ENCODE data around the gene GBE1.
"Not testable (repeated sequence)": the region's sequence is repeated elsewhere in the genome, so short reads cannot be mapped to it uniquely, and the experiment has no call there.

Gene GBE1

DNA sequence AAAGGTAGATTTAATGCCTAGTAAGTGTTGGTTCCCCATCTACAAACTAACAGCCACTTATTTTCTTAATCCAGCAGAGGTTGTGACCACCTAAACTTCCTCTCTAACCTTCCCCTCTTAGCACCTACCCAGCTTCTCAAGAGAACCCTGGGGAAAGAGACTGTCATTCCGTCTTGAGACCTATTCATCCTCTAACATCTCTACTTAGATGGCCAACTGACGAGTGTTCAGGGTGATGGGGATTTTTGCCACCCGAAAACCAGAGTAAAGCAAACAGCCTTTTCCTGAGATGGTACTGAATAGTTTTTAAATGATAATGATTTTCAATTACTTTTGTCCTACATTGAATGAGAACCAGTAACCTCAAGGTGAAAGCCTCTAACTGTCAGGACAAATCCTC, 9.3 kb upstream of the GBE1 start:
- Histone ChIP-seq H3K36me3 (ENCODE audit: insufficient read depth, low read length) (no peaks in the 10 kb centered on the region), H3K27ac (ENCODE audit: low read depth, low read length) (no peak overlapping the region), H3K4me1 (ENCODE audit: insufficient read depth, low read length) (peaks cover 8% of the 10 kb centered on the region; the same call in 1 of the 2 replicates), H3K9me3 (ENCODE audit: insufficient read depth, low read depth, low read length) (0 out of 2 replicates have a peak, but pooled peaks cover 2% of the 10 kb centered on the region), H3K9ac (ENCODE audit: low read depth, low read length) (no peak overlapping the region), H3K4me3 (ENCODE audit: low read length) (no peak overlapping the region), H3K27me3 (ENCODE audit: insufficient read depth, low read length) (no peaks in the 10 kb centered on the region)
- 100% methylated on average over 2 of the region's 3 CpGs for WGBS

DNA sequence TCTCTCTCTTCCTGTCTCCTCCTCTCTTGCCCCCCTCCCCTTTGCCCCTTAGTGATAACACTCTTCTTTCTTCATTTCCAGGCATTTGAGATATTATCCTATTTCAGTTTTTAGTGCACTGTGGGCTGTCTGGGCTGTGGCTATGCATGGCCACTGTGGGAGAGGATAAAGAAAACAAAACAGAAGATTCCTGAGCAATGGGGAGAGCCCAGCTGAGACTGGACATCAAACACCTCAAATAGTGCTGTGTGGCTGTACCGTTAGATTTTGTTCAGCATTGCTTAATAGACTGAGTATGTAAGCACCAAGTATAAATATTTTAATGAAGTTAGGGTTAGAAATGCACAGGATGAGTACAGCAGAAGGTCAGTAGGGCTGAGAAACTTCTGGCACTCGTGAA, 7.9 kb upstream of the GBE1 start:
- Histone ChIP-seq H3K9me3 (ENCODE audit: insufficient read depth, low read depth, low read length) (0 out of 2 replicates have a peak, but pooled peaks cover 2% of the 10 kb centered on the region), H3K9ac (ENCODE audit: low read depth, low read length) (no peak overlapping the region), H3K36me3 (ENCODE audit: insufficient read depth, low read length) (no peaks in the 10 kb centered on the region), H3K4me1 (ENCODE audit: insufficient read depth, low read length) (peaks cover 8% of the 10 kb centered on the region; the same call in 1 of the 2 replicates), H3K4me3 (ENCODE audit: low read length) (no peak overlapping the region), H3K27ac (ENCODE audit: low read depth, low read length) (no peak overlapping the region), H3K27me3 (ENCODE audit: insufficient read depth, low read length) (no peaks in the 10 kb centered on the region)
- 94% methylated on average over 2 of the region's 2 CpGs for WGBS

GRCh38 chr3:81767250-81767859, 5.9 kb upstream of the GBE1 start:
- peaks cover 11% of the 10 kb centered on the region for H3K4me1 ChIP-seq (ENCODE audit: insufficient read depth, low read length)
- H3K9ac ChIP-seq (ENCODE audit: low read depth, low read length); H3K9me3 ChIP-seq (ENCODE audit: insufficient read depth, low read depth, low read length); H3K27ac ChIP-seq (ENCODE audit: low read depth, low read length); H3K36me3 ChIP-seq (ENCODE audit: insufficient read depth, low read length); H3K4me3 ChIP-seq (ENCODE audit: low read length); H3K27me3 ChIP-seq (ENCODE audit: insufficient read depth, low read length): not testable (repeated sequence)
- WGBS = 97% methylated on average over 47 of the region's 47 CpGs

- Histone ChIP-seq H3K9ac (ENCODE audit: low read depth, low read length) (no peak overlapping the region), H3K36me3 (ENCODE audit: insufficient read depth, low read length) (no peaks in the 10 kb centered on the region), H3K4me3 (ENCODE audit: low read length) (no peak overlapping the region), H3K27ac (ENCODE audit: low read depth, low read length) (no peak overlapping the region), H3K9me3 (ENCODE audit: insufficient read depth, low read depth, low read length) (0 out of 2 replicates have a peak, but pooled peaks cover 2% of the 10 kb centered on the region), H3K27me3 (ENCODE audit: insufficient read depth, low read length) (no peaks in the 10 kb centered on the region), H3K4me1 (ENCODE audit: insufficient read depth, low read length) (peaks cover 13% of the 10 kb centered on the region)
- WGBS = 98% methylated on average over 2 of the region's 2 CpGs
Observed at GRCh38 chr3:81765400-81765799, 4.0 kb upstream of the GBE1 start.

DNA sequence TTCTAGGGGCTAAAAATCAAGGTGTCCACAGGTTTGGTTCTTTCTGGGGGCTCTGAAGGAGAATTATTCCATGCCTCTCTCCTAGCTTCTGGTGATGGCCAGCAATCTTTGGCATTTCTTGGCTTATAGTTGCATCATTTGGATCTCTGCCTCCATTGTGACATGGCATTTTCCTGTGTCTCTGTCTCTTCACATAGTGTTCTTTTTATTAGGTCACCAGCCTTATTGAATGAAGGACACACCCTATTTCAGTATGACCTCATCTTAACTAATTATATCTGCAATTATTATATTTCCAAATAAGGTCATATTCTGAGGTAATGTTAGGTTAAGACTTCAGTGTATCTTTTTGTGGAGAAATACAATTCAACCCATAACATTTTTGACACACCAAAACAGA, 3.2 kb upstream of the GBE1 start:
- no peaks in the 10 kb centered on the region for H3K27me3 ChIP-seq (ENCODE audit: insufficient read depth, low read length)

GRCh38 chr3:81764002-81764401, 2.6 kb upstream of the GBE1 start:
- Histone ChIP-seq H3K4me3 (ENCODE audit: low read length) (no peak overlapping the region), H3K4me1 (ENCODE audit: insufficient read depth, low read length) (peaks cover 17% of the 10 kb centered on the region), H3K27me3 (ENCODE audit: insufficient read depth, low read length) (no peaks in the 10 kb centered on the region), H3K9me3 (ENCODE audit: insufficient read depth, low read depth, low read length) (0 out of 2 replicates have a peak, but pooled peaks cover 2% of the 10 kb centered on the region), H3K27ac (ENCODE audit: low read depth, low read length) (no peak overlapping the region), H3K9ac (ENCODE audit: low read depth, low read length) (no peak overlapping the region), H3K36me3 (ENCODE audit: insufficient read depth, low read length) (no peaks in the 10 kb centered on the region)
- WGBS = 97% methylated on average over 7 of the region's 7 CpGs

More for the DNA sequence above, 3.2 kb upstream of the GBE1 start:
- H3K36me3 ChIP-seq (ENCODE audit: insufficient read depth, low read length) = no peaks in the 10 kb centered on the region
- no peak overlapping the region for H3K9ac ChIP-seq (ENCODE audit: low read depth, low read length)
- H3K4me1 ChIP-seq (ENCODE audit: insufficient read depth, low read length) = peaks cover 17% of the 10 kb centered on the region
- H3K27ac ChIP-seq (ENCODE audit: low read depth, low read length) = no peak overlapping the region
- 0 out of 2 replicates have a peak, but pooled peaks cover 2% of the 10 kb centered on the region for H3K9me3 ChIP-seq (ENCODE audit: insufficient read depth, low read depth, low read length)
- H3K4me3 ChIP-seq (ENCODE audit: low read length) = no peak overlapping the region

GRCh38 chr3:81763001-81763400, 1.6 kb upstream of the GBE1 start:
- WGBS = 67% methylated on average over 4 of the region's 4 CpGs
- Histone ChIP-seq H3K36me3 (ENCODE audit: insufficient read depth, low read length) (peaks cover 3% of the 10 kb centered on the region; the same call in 1 of the 2 replicates), H3K9ac (ENCODE audit: low read depth, low read length) (no peak overlapping the region), H3K27ac (ENCODE audit: low read depth, low read length) (no peak overlapping the region), H3K27me3 (ENCODE audit: insufficient read depth, low read length) (no peaks in the 10 kb centered on the region), H3K9me3 (ENCODE audit: insufficient read depth, low read depth, low read length) (peaks cover 1% of the 10 kb centered on the region; the same call in 1 of the 2 replicates), H3K4me1 (ENCODE audit: insufficient read depth, low read length) (peaks cover 17% of the 10 kb centered on the region), H3K4me3 (ENCODE audit: low read length) (no peak overlapping the region)

- H3K4me1 ChIP-seq (ENCODE audit: insufficient read depth, low read length) = peaks cover 17% of the 10 kb centered on the region
- H3K27ac ChIP-seq (ENCODE audit: low read depth, low read length) = peak overlapping the region; percentile 94
Observed at GRCh38 chr3:81761904-81762580, 597 bp upstream of the GBE1 start.

GRCh38 chr3:81760215-81760614, 1.2 kb downstream of the GBE1 start:
- H3K4me3 ChIP-seq (ENCODE audit: low read length) = peak overlapping the region; percentile 79
- 87% methylated on average over 3 of the region's 3 CpGs for WGBS
- H3K36me3 ChIP-seq (ENCODE audit: insufficient read depth, low read length) = peaks cover 3% of the 10 kb centered on the region; the same call in 1 of the 2 replicates
- no peaks in the 10 kb centered on the region; the same call in 1 of the 2 replicates for H3K9me3 ChIP-seq (ENCODE audit: insufficient read depth, low read depth, low read length)
- H3K4me1 ChIP-seq (ENCODE audit: insufficient read depth, low read length) = peaks cover 17% of the 10 kb centered on the region
- H3K27ac ChIP-seq (ENCODE audit: low read depth, low read length) = no peak overlapping the region
- no peaks in the 10 kb centered on the region for H3K27me3 ChIP-seq (ENCODE audit: insufficient read depth, low read length)
- no peak overlapping the region for H3K9ac ChIP-seq (ENCODE audit: low read depth, low read length)

More at GRCh38 chr3:81761904-81762580, 597 bp upstream of the GBE1 start:
- H3K27me3 ChIP-seq (ENCODE audit: insufficient read depth, low read length) = no peaks in the 10 kb centered on the region
- peak overlapping the region; percentile 79 for H3K4me3 ChIP-seq (ENCODE audit: low read length)
- no peaks in the 10 kb centered on the region; the same call in 1 of the 2 replicates for H3K9me3 ChIP-seq (ENCODE audit: insufficient read depth, low read depth, low read length)
- peak overlapping the region; percentile 95 for H3K9ac ChIP-seq (ENCODE audit: low read depth, low read length)
- 77% methylated on average over 4 of the region's 6 CpGs for WGBS
- peaks cover 3% of the 10 kb centered on the region; the same call in 1 of the 2 replicates for H3K36me3 ChIP-seq (ENCODE audit: insufficient read depth, low read length)

- WGBS = 94% methylated on average over 4 of the region's 4 CpGs
- H3K4me3 ChIP-seq (ENCODE audit: low read length); H3K27ac ChIP-seq (ENCODE audit: low read depth, low read length): not testable (repeated sequence)
Observed at GRCh38 chr3:81758771-81759170, 2.7 kb downstream of the GBE1 start.

DNA sequence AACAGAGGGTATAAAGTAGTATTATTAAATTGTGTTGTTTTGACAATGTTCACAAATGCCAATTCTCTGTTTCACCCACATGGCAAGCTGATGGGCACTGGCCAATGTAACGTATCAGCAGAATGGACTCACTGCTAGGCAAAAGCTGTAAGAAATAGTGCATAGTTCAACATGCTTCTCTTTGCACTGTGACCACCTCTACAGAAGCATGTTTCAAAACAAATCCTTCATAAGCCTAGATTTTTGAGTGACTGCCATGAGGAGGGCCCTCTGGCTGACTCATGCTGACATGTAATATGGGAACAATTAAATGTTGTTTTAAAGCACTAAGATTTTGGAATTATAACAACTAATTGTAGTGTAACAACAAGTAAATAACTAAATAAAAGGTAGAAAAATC, 3.2 kb downstream of the GBE1 start:
- 100% methylated on average over 1 of the region's 1 CpG for WGBS
- Histone ChIP-seq H3K27ac (ENCODE audit: low read depth, low read length) (no peak overlapping the region), H3K9ac (ENCODE audit: low read depth, low read length) (no peak overlapping the region), H3K9me3 (ENCODE audit: insufficient read depth, low read depth, low read length) (no peaks in the 10 kb centered on the region; the same call in 1 of the 2 replicates), H3K27me3 (ENCODE audit: insufficient read depth, low read length) (no peaks in the 10 kb centered on the region), H3K4me1 (ENCODE audit: insufficient read depth, low read length) (peaks cover 17% of the 10 kb centered on the region), H3K36me3 (ENCODE audit: insufficient read depth, low read length) (peaks cover 3% of the 10 kb centered on the region; the same call in 1 of the 2 replicates), H3K4me3 (ENCODE audit: low read length) (no peak overlapping the region)

More at GRCh38 chr3:81758771-81759170, 2.7 kb downstream of the GBE1 start:
- H3K9ac ChIP-seq (ENCODE audit: low read depth, low read length); H3K9me3 ChIP-seq (ENCODE audit: insufficient read depth, low read depth, low read length); H3K36me3 ChIP-seq (ENCODE audit: insufficient read depth, low read length); H3K27me3 ChIP-seq (ENCODE audit: insufficient read depth, low read length): not testable (repeated sequence)
- peaks cover 17% of the 10 kb centered on the region for H3K4me1 ChIP-seq (ENCODE audit: insufficient read depth, low read length)
